ENCODE measurements around the gene UPF1.
"Not testable (repeated sequence)": the region's sequence is repeated elsewhere in the genome, so short reads cannot be mapped to it uniquely, and the experiment has no call there.

UPF1 gene

GRCh38 chr19:18908917-18909619 lies 77.3 kb downstream of the UPF1 start:
- no peak for TF ChIP-seq CTCF (IDR thresholded peaks at IDR 0.05; ENCODE audit: borderline replicate concordance, control extremely low read depth, extremely low read depth, insufficient read depth, missing control alignments)
- no peak for DNase-seq (ENCODE audit: low spot score)
- in situ Hi-C loops (cut with MboI; ENCODE audit: low sequenced_read_pairs, unreplicated experiment): no loop called here

GRCh38 chr19:18910010-18910409 lies 78.3 kb downstream of the UPF1 start:
- TF ChIP-seq CTCF (IDR thresholded peaks at IDR 0.05; ENCODE audit: borderline replicate concordance, control extremely low read depth, extremely low read depth, insufficient read depth, missing control alignments): no peak
- in situ Hi-C loops (cut with MboI; ENCODE audit: low sequenced_read_pairs, unreplicated experiment): no loop called here
- no peak for DNase-seq (ENCODE audit: low spot score)

- DNase-seq (ENCODE audit: low spot score): no peak
- in situ Hi-C loops (cut with MboI; ENCODE audit: low sequenced_read_pairs, unreplicated experiment): no loop called here
- no peak for TF ChIP-seq CTCF (IDR thresholded peaks at IDR 0.05; ENCODE audit: borderline replicate concordance, control extremely low read depth, extremely low read depth, insufficient read depth, missing control alignments)
These were observed 79.2 kb downstream of the UPF1 start for GRCh38 chr19:18910801-18911436.

- in situ Hi-C loops (cut with MboI; ENCODE audit: low sequenced_read_pairs, unreplicated experiment): no loop called here
- no peak for TF ChIP-seq CTCF (IDR thresholded peaks at IDR 0.05; ENCODE audit: borderline replicate concordance, control extremely low read depth, extremely low read depth, insufficient read depth, missing control alignments)
- DNase-seq (ENCODE audit: low spot score): no peak
These were observed 81.2 kb downstream of the UPF1 start for GRCh38 chr19:18912933-18913332.

GRCh38 chr19:18913466-18913865 lies 81.7 kb downstream of the UPF1 start:
- no peak for DNase-seq (ENCODE audit: low spot score)
- TF ChIP-seq CTCF (IDR thresholded peaks at IDR 0.05; ENCODE audit: borderline replicate concordance, control extremely low read depth, extremely low read depth, insufficient read depth, missing control alignments): no peak
- in situ Hi-C loops (cut with MboI; ENCODE audit: low sequenced_read_pairs, unreplicated experiment): no loop called here

- no peak for DNase-seq (ENCODE audit: low spot score)
- in situ Hi-C loops (cut with MboI; ENCODE audit: low sequenced_read_pairs, unreplicated experiment): no loop called here
- peak; percentile 13 for TF ChIP-seq CTCF (IDR thresholded peaks at IDR 0.05; ENCODE audit: borderline replicate concordance, control extremely low read depth, extremely low read depth, insufficient read depth, missing control alignments)
These were observed 83.9 kb downstream of the UPF1 start for GRCh38 chr19:18915639-18916038.

GRCh38 chr19:18917593-18917992 lies 85.8 kb downstream of the UPF1 start:
- in situ Hi-C loops (cut with MboI; ENCODE audit: low sequenced_read_pairs, unreplicated experiment): not testable (repeated sequence)

More at GRCh38 chr19:18917593-18917992, 85.8 kb downstream of the UPF1 start:
- DNase-seq (ENCODE audit: low spot score): not testable (repeated sequence)
